Inflammatory macrophage treated with lipopolysaccharide for 4 hours (primary cell): ENCODE results near the gene DDX49.
"Not testable (repeated sequence)": the region's sequence is repeated elsewhere in the genome, so short reads cannot be mapped to it uniquely, and the experiment has no call there.

ENCODE experiments used
- DNase-seq: peaks from one replicate; pipeline ENCODE4 v3.0.0-alpha.2; 2020

The DDX49 gene

GRCh38 chr19:18895824-18896341, 23.6 kb upstream of the DDX49 start, which contains the start of gene CERS1:
TSS of gene CERS1 (minus strand) at chr19:18896158. CDS start at chr19:18896072, 86 bp downstream.
- DNase-seq: no peak

DNA sequence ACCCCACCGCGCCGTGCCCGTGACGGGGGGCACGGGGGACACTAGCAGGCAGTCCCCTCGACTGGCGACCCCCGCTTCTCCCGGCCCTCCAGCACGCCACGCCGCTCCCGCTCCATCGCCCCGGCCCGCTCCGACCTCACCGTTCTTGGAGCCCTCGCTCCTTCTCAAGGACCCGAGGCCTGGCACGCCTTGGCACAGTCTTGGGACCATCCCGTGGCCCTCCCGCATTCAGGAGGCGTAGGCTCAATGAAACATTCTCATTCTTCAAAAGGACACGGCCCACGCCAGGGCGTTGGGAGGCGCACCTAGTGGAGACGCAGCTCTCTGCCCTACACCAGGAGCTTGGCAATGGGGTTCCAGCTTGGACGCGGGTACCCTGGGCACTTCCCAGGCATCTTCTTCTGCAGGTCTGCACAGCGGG, 23.1 kb upstream of the DDX49 start:
- no peak for DNase-seq

GRCh38 chr19:18897094-18898029, 22.2 kb upstream of the DDX49 start:
- no peak for DNase-seq

GRCh38 chr19:18898081-18898606, 21.4 kb upstream of the DDX49 start:
- DNase-seq: no peak

- no peak for DNase-seq
Observed at GRCh38 chr19:18898607-18899408, 20.7 kb upstream of the DDX49 start.

- no peak for DNase-seq
Observed at GRCh38 chr19:18899624-18900560, 19.6 kb upstream of the DDX49 start.

DNA sequence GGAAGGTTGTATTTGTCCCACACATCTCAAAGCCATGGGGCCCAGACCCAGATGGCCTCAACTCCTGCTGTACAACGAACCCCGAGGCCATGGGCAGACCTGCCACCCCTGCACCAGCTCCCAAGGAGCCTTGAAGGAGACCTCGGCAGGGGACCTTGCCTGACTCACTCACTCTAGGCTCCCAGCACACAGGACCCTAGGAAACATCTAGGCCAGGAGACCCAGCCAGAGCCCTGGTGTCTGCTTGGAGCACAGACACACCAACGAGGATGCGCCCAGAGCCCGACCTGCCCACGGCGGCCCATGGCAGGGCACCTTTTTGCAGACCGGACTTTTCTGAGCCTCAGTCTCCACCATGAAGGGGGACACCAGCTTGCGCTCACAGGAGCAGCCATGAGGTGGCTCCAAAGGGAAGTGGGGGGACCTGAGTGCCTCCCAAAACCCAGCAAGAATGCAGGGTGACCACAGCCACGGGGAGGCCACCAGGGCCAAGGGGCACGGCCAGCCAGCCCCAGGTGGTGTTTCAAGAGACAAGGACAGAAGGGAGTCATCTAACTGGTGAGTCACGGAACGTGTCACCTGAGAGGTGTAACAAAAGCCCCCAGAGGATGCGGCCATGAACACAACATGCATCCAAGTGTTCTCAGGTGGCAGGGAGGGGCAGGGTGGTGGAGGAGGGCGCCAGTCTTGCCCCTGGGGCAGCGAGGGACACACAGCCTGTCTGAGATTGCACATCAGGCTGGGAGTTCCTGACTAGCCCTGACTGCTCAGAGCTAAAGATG, 18.6 kb upstream of the DDX49 start:
- no peak for DNase-seq

DNA sequence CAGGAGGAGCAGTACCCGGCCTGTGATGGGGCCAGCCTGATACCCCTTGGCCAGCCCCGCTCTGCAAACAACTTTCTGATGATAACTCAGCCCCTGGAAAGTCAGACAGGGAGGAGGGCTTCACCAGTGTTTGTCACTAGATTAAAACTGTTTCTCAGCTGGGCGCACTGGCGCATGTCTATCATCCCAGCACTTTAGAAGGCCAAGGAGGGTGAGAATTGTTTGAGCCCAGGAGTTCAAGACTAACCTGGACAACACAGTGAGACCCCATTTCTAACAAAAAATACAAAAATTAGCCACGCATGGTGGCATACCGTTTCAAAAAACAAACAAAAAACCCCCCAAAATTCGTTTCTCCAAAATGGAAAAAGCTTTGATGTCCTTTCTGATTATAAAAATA, 18.0 kb upstream of the DDX49 start:
- no peak for DNase-seq

- not testable (repeated sequence) for DNase-seq
Observed at GRCh38 chr19:18902519-18902918, 17.0 kb upstream of the DDX49 start.

- no peak for DNase-seq
Observed at GRCh38 chr19:18903156-18904037, 16.1 kb upstream of the DDX49 start.

GRCh38 chr19:18904334-18905057, 15.0 kb upstream of the DDX49 start:
- DNase-seq: no peak

GRCh38 chr19:18905058-18905456, 14.5 kb upstream of the DDX49 start:
- DNase-seq: no peak

- no peak for DNase-seq
Observed at GRCh38 chr19:18905513-18906236, 13.8 kb upstream of the DDX49 start.

GRCh38 chr19:18906605-18907519, 12.7 kb upstream of the DDX49 start:
- DNase-seq: no peak

DNA sequence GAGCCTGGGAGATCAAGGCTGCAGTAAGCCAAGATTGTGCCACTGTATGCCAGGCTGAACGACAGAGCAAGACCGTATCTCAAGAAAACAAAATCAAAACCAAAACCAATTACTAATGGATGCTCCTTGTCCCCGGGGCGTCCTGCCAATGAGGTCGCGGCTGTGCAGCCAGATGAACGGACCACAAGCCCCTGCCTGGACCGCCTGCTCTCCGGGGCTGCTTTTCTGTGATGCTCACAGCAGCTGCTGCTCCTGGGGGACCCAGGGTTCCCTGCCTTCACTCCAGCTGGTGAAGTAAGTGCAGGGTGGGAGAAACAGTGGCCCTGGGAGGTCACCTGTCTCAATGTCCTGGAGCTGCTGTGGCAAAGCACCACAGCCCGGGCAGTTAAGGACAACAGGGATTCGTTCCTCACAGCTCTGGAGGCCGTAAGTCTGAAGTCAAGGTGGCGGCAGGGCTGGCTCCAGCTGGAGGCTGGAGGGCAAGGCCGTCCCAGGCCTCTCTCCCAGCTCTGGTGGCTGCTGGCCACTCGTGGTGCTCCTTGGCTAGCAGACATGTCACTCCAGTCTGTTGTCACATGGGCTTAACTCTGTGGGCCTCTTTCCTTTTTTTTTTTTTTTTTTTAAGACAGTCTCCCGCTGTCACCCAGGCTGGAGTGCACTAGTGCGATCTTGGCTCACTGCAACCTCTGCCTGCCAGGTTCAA, 10.4 kb upstream of the DDX49 start:
- DNase-seq: no peak

- DNase-seq: no peak
Observed at GRCh38 chr19:18910010-18910409, 9.5 kb upstream of the DDX49 start.
